Measurements from ENCODE around the gene TUBD1. TPM values are rescaled to one million over a fixed set of nuclear protein-coding genes. Genes with fewer than 3 reads are reported as not detected.
"Not testable (repeated sequence)": the region's sequence is repeated elsewhere in the genome, so short reads cannot be mapped to it uniquely, and the experiment has no call there.

Gene TUBD1
- total and polyA plus RNA-seq, 7 experiments from 2014 or later = 8.2 to 42.1 (median 25.5) TPM

DNA sequence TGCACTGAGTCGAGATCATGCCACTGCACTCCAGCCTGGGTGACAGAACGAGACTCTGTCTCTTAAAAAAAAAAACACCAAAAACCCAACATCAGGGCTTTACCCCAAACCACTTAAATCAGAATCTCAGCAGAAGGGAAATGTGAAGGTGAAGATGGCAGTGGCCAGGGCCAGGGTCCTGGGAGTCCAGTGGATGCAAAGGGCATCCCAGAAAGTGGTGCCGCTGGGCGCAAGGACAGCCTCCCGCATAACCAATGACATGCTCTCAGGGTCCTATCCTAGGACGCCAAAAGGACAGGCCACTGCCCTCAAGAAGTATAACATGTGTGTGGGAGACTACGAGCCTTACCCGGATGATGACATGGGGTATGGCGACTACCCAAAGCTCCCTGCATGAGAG is 7.9 kb downstream of the TUBD1 start:
- Histone ChIP-seq H3K4me1 (ENCODE audit: control insufficient read depth in 2 of 2, insufficient read depth in 2 of 2, low read length in 2 of 2) (peaks cover 0 to 3% of the 10 kb centered on the region in 2 donors), H3K4me3 (ENCODE audit: low read length) (no peak overlapping the region), H3K27ac (ENCODE audit: low read depth, low read length) (no peak overlapping the region), H3K36me3 (ENCODE audit: control insufficient read depth in 2 of 3, insufficient read depth in 3 of 3, low read length in 3 of 3) (peaks cover 0 to 67% (median 9%) of the 10 kb centered on the region in 3 experiments), H3K9me3 (ENCODE audit: control insufficient read depth in 2 of 3, low read length in 3 of 3) (no peaks in the 10 kb centered on the region), H3K27me3 (ENCODE audit: control insufficient read depth in 2 of 2, insufficient read depth in 2 of 2, low read length in 2 of 2) (no peaks in the 10 kb centered on the region)
- DNase-seq (no peak), ATAC-seq (no peak)
- no peak overlapping the region for H3K4me3 Mint-ChIP-seq
- no peaks in the 10 kb centered on the region for H3K9me3 Mint-ChIP-seq
- H3K27ac Mint-ChIP-seq = peak overlapping the region in 1 of 9 donors; percentile 16
- intact Hi-C loops (cut with micrococcal nuclease) = no loop called here
- POLR2A ChIA-PET = interaction anchor here (0.6 kb wide), 1 partner anchor 8 kb away, joined by 3 read pairs; the partner anchor contains the start of genes RPS6KB1 and TUBD1
- peaks cover 4 to 30% (median 14%) of the 10 kb centered on the region in 5 donors for H3K36me3 Mint-ChIP-seq
- H3K27me3 Mint-ChIP-seq = no peaks in the 10 kb centered on the region
- CTCF ChIA-PET = no interaction called here
- H3K4me1 Mint-ChIP-seq = peaks cover 7 to 26% (median 20%) of the 10 kb centered on the region in 7 donors

DNA sequence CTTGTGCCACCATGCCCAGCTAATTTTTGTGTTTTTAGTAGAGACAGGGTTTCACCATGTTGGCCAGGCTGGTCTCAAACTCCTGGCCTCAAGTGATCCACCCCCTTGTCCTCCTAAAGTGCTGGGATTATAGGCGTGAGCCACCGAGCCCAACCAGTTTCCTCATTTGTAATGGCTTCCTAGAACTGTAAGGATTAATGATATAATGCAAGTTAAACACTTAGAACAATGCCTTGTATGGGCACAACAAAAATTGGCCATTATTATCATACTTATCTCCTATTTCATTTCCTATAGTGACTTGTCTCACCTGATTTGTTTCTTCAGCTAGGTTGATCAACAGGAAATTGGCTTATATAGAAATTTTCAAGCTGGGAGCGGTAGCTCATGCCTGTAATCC is 14.1 kb downstream of the TUBD1 start:
- ChIA-PET POLR2A (interaction anchor here (0.6 to 1.2 kb wide), 2 partner anchors 9 to 124 kb away, joined by 3 to 4 read pairs; no protein-coding TSS in a partner anchor), CTCF (no interaction called here)
- Histone ChIP-seq H3K9me3 (ENCODE audit: control insufficient read depth in 2 of 3, low read length in 3 of 3) (no peaks in the 10 kb centered on the region), H3K36me3 (ENCODE audit: control insufficient read depth in 2 of 3, insufficient read depth in 3 of 3, low read length in 3 of 3) (peaks cover 4 to 71% (median 9%) of the 10 kb centered on the region in 3 experiments), H3K4me3 (ENCODE audit: low read length) (no peak overlapping the region), H3K4me1 (ENCODE audit: control insufficient read depth in 2 of 2, insufficient read depth in 2 of 2, low read length in 2 of 2) (no peaks in the 10 kb centered on the region), H3K27ac (ENCODE audit: low read depth, low read length) (no peak overlapping the region), H3K27me3 (ENCODE audit: control insufficient read depth in 2 of 2, insufficient read depth in 2 of 2, low read length in 2 of 2) (no peaks in the 10 kb centered on the region)
- no peak for DNase-seq
- Mint-ChIP-seq H3K9me3 (no peaks in the 10 kb centered on the region), H3K36me3 (peaks cover 0 to 33% (median 12%) of the 10 kb centered on the region in 5 donors), H3K27me3 (no peaks in the 10 kb centered on the region), H3K4me1 (peaks cover 0 to 5% (median 0%) of the 10 kb centered on the region in 7 donors), H3K4me3 (no peak overlapping the region), H3K27ac (no peak overlapping the region)
- no peak for ATAC-seq
- intact Hi-C loops (cut with micrococcal nuclease) = no loop called here

DNA sequence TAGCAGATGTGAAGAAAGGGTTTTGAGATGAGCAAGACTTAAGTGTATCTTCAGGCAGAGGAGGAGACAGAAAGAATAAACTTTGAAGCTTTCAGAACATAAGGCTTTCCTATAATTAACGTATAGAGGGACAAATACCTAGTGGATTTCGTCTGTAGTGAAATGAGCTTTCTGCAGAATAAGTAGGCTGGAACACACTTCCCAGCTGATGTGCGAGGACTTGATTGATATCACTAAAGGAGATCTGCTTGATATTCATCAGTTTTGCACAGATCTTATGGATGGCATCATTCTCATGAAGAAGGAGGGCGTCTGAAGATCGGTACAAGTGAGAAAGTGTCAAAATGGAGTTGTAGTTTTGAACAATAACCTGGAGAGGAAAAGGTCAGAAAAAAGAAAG is 14.8 kb downstream of the TUBD1 start:
- no peak overlapping the region for H3K4me3 Mint-ChIP-seq
- H3K9me3 Mint-ChIP-seq = no peaks in the 10 kb centered on the region
- H3K27me3 ChIP-seq (ENCODE audit: control insufficient read depth in 2 of 2, insufficient read depth in 2 of 2, low read length in 2 of 2) = no peaks in the 10 kb centered on the region
- H3K36me3 Mint-ChIP-seq = peaks cover 0 to 33% (median 13%) of the 10 kb centered on the region in 5 donors
- ATAC-seq = no peak
- no peaks in the 10 kb centered on the region for H3K27me3 Mint-ChIP-seq
- H3K4me1 ChIP-seq (ENCODE audit: control insufficient read depth in 2 of 2, insufficient read depth in 2 of 2, low read length in 2 of 2) = no peaks in the 10 kb centered on the region
- no peak overlapping the region for H3K27ac ChIP-seq (ENCODE audit: low read depth, low read length)
- intact Hi-C loops (cut with micrococcal nuclease) = no loop called here
- peaks cover 4 to 69% (median 9%) of the 10 kb centered on the region in 3 experiments for H3K36me3 ChIP-seq (ENCODE audit: control insufficient read depth in 2 of 3, insufficient read depth in 3 of 3, low read length in 3 of 3)
- DNase-seq = no peak
- no peak overlapping the region for H3K4me3 ChIP-seq (ENCODE audit: low read length)
- H3K4me1 Mint-ChIP-seq = peaks cover 0 to 5% (median 0%) of the 10 kb centered on the region in 7 donors
- POLR2A ChIA-PET = interaction anchor here (1.2 kb wide), 1 partner anchor 9 kb away, joined by 4 read pairs; no protein-coding TSS in a partner anchor
- H3K9me3 ChIP-seq (ENCODE audit: control insufficient read depth in 2 of 3, low read length in 3 of 3) = no peaks in the 10 kb centered on the region
- peak overlapping the region in 4 of 9 donors; percentile 16 to 56 (median 30) for H3K27ac Mint-ChIP-seq
- CTCF ChIA-PET = no interaction called here

DNA sequence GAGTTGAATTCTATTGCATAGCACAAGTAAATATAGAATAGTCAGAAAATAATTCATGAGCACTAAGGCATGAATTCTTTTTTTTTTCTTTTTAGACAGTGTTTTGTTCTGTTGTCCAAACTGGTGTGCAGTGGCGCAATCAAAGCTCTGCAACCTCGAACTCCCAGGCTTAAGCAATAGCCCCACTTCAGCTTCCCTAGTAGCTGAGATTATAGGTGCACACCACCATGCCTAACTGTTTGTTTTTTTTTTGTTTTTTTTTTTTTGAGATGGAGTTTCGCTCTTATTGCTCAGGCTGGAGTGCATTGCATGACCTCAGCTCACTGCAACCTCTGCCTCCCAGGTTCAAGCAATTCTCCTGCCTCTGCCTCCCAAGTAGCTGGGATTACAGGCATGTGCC is 16.6 kb downstream of the TUBD1 start:
- no peaks in the 10 kb centered on the region for H3K27me3 ChIP-seq (ENCODE audit: control insufficient read depth in 2 of 2, insufficient read depth in 2 of 2, low read length in 2 of 2)
- peaks cover 0 to 5% (median 0%) of the 10 kb centered on the region in 7 donors for H3K4me1 Mint-ChIP-seq
- ChIA-PET CTCF (interaction anchor here (0.7 kb wide), 1 partner anchor 1388 kb away, joined by 4 read pairs; the partner anchor contains the start of gene HSF5), POLR2A (interaction anchor here (0.7 kb wide), 1 partner anchor 17 kb away, joined by 3 read pairs; no protein-coding TSS in a partner anchor)
- no peaks in the 10 kb centered on the region for H3K9me3 Mint-ChIP-seq
- peaks cover 0 to 35% (median 16%) of the 10 kb centered on the region in 5 donors for H3K36me3 Mint-ChIP-seq
- no peak overlapping the region for H3K27ac Mint-ChIP-seq
- intact Hi-C loops (cut with micrococcal nuclease) = no loop called here
- no peaks in the 10 kb centered on the region for H3K27me3 Mint-ChIP-seq
- H3K4me1 ChIP-seq (ENCODE audit: control insufficient read depth in 2 of 2, insufficient read depth in 2 of 2, low read length in 2 of 2) = no peaks in the 10 kb centered on the region
- H3K27ac ChIP-seq (ENCODE audit: low read depth, low read length) = no peak overlapping the region
- H3K36me3 ChIP-seq (ENCODE audit: control insufficient read depth in 2 of 3, insufficient read depth in 3 of 3, low read length in 3 of 3) = peaks cover 4 to 61% (median 9%) of the 10 kb centered on the region in 3 experiments
- ATAC-seq (no peak), DNase-seq (no peak)
- no peak overlapping the region for H3K4me3 ChIP-seq (ENCODE audit: low read length)
- H3K9me3 ChIP-seq (ENCODE audit: control insufficient read depth in 2 of 3, low read length in 3 of 3) = no peaks in the 10 kb centered on the region
- no peak overlapping the region for H3K4me3 Mint-ChIP-seq

DNA sequence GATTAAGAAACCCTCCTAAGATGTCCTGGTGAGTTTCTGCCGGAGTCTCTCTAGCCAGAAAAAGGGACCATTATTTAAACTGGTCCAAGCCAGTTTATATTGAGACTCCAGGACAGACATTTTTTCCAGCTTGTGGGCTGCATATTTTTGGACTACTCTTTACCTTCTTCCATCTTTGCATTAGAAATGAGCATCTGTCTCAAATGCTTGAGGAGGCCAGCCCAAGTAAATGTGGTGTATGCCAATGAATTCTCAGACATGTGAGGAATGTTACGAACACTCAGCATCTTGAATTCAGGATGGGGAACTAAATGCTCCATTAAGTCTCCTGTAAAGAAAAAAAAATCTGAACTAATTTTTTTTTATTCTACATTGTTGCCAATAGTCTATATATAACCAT is 18.4 kb downstream of the TUBD1 start:
- Histone ChIP-seq H3K9me3 (ENCODE audit: control insufficient read depth in 2 of 3, low read length in 3 of 3) (no peaks in the 10 kb centered on the region), H3K4me1 (ENCODE audit: control insufficient read depth in 2 of 2, insufficient read depth in 2 of 2, low read length in 2 of 2) (no peaks in the 10 kb centered on the region), H3K27ac (ENCODE audit: low read depth, low read length) (no peak overlapping the region), H3K4me3 (ENCODE audit: low read length) (no peak overlapping the region), H3K36me3 (ENCODE audit: control insufficient read depth in 2 of 3, insufficient read depth in 3 of 3, low read length in 3 of 3) (peaks cover 4 to 63% (median 10%) of the 10 kb centered on the region in 3 experiments), H3K27me3 (ENCODE audit: control insufficient read depth in 2 of 2, insufficient read depth in 2 of 2, low read length in 2 of 2) (no peaks in the 10 kb centered on the region)
- Mint-ChIP-seq H3K4me1 (peaks cover 0 to 4% (median 0%) of the 10 kb centered on the region in 7 donors), H3K27me3 (no peaks in the 10 kb centered on the region), H3K9me3 (no peaks in the 10 kb centered on the region), H3K27ac (peak overlapping the region in 2 of 9 donors; percentile 22 to 52), H3K36me3 (peaks cover 0 to 34% (median 14%) of the 10 kb centered on the region in 5 donors), H3K4me3 (no peak overlapping the region)
- intact Hi-C loops (cut with micrococcal nuclease) = no loop called here
- no peak for ATAC-seq
- POLR2A ChIA-PET = no interaction called here
- CTCF ChIA-PET = interaction anchor here (0.6 kb wide), 1 partner anchor 189 kb away, joined by 4 read pairs; no protein-coding TSS in a partner anchor
- DNase-seq = no peak

DNA sequence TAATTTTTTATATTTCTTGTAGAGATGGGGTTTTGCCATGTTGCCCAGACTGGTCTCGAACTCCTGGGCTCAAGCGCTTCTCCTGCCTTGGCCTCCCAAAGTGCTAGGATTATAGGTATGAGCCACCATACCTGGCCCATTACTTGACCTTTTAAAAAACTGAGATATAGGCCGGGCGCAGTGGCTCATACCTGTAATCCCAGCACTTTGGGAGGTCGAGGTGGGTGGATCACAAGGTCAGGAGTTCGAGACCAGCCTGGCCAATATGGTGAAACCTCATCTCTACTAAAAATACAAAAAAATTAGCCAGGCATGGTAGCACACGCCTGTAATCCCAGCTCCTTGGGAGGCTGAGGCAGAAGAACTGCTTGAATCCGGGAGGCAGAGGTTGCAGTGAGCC is 19.3 kb downstream of the TUBD1 start:
- H3K27ac Mint-ChIP-seq; DNase-seq; H3K4me3 ChIP-seq (ENCODE audit: low read length); ATAC-seq; intact Hi-C loops (cut with micrococcal nuclease); H3K27ac ChIP-seq (ENCODE audit: low read depth, low read length); CTCF ChIA-PET; H3K27me3 ChIP-seq (ENCODE audit: control insufficient read depth in 2 of 2, insufficient read depth in 2 of 2, low read length in 2 of 2); H3K9me3 Mint-ChIP-seq; H3K4me1 Mint-ChIP-seq; H3K4me3 Mint-ChIP-seq; H3K27me3 Mint-ChIP-seq; H3K4me1 ChIP-seq (ENCODE audit: control insufficient read depth in 2 of 2, insufficient read depth in 2 of 2, low read length in 2 of 2); H3K9me3 ChIP-seq (ENCODE audit: control insufficient read depth in 2 of 3, low read length in 3 of 3); POLR2A ChIA-PET: not testable (repeated sequence)
- peaks cover 4 to 57% (median 10%) of the 10 kb centered on the region in 3 experiments for H3K36me3 ChIP-seq (ENCODE audit: control insufficient read depth in 2 of 3, insufficient read depth in 3 of 3, low read length in 3 of 3)
- peaks cover 0 to 34% (median 16%) of the 10 kb centered on the region in 5 donors for H3K36me3 Mint-ChIP-seq

DNA sequence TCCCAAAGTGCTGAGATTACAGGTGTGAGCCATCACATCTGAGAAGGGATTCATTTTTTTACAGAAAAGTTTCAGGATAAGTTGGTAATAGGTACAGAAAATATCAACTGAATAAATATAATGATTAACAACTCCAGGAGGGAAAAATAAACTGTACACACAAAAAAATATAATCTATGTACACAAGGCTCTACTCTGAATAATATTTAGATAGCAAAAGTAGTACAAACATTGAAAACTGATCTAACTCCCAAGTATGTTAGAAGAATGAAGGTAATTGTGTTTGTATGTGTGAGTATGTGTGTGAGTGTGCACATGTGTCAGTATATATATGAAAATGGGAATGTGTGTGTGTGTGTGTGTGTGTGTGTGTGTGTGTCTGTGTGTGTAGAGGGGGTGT is 20.4 kb downstream of the TUBD1 start:
- Histone ChIP-seq H3K4me1 (ENCODE audit: control insufficient read depth in 2 of 2, insufficient read depth in 2 of 2, low read length in 2 of 2) (no peaks in the 10 kb centered on the region), H3K27ac (ENCODE audit: low read depth, low read length) (no peak overlapping the region), H3K36me3 (ENCODE audit: control insufficient read depth in 2 of 3, insufficient read depth in 3 of 3, low read length in 3 of 3) (peaks cover 4 to 51% (median 12%) of the 10 kb centered on the region in 3 experiments), H3K9me3 (ENCODE audit: control insufficient read depth in 2 of 3, low read length in 3 of 3) (no peaks in the 10 kb centered on the region), H3K27me3 (ENCODE audit: control insufficient read depth in 2 of 2, insufficient read depth in 2 of 2, low read length in 2 of 2) (no peaks in the 10 kb centered on the region), H3K4me3 (ENCODE audit: low read length) (no peak overlapping the region)
- CTCF ChIA-PET = no interaction called here
- H3K27ac Mint-ChIP-seq = peak overlapping the region in 4 of 9 donors; percentile 6 to 77 (median 44)
- ATAC-seq (no peak), DNase-seq (no peak)
- H3K4me3 Mint-ChIP-seq = no peak overlapping the region
- no peaks in the 10 kb centered on the region for H3K27me3 Mint-ChIP-seq
- H3K36me3 Mint-ChIP-seq = peaks cover 0 to 29% (median 16%) of the 10 kb centered on the region in 5 donors
- POLR2A ChIA-PET = no interaction called here
- H3K4me1 Mint-ChIP-seq = peaks cover 0 to 4% (median 0%) of the 10 kb centered on the region in 7 donors
- intact Hi-C loops (cut with micrococcal nuclease) = no loop called here
- H3K9me3 Mint-ChIP-seq = no peaks in the 10 kb centered on the region

Measured in naive thymus-derived CD4-positive, alpha-beta T cell (primary cell).